GM21528 (cell line): ENCODE measurements around the gene GPHN.

ENCODE experiments used
- ATAC-seq: cut with Tn5 transposase; IDR thresholded peaks from one replicate; pipeline ENCODE4 v1.9.1; 2021; ENCODE audit warnings: mild to moderate bottlenecking, moderate library complexity; ENCODE audit not compliant: unreplicated experiment, low FRiP score

Gene GPHN

GRCh38 chr14:67187826-67188225, 679.9 kb downstream of the GPHN start:
- no peak for ATAC-seq

GRCh38 chr14:67188326-67188725, 680.4 kb downstream of the GPHN start:
- ATAC-seq = no peak

- no peak for ATAC-seq
Observed at GRCh38 chr14:67191768-67192290, 683.9 kb downstream of the GPHN start.

- ATAC-seq = no peak
Observed at GRCh38 chr14:67192366-67192765, 684.4 kb downstream of the GPHN start.

GRCh38 chr14:67195279-67195678, 687.3 kb downstream of the GPHN start:
- ATAC-seq = no peak

- ATAC-seq = no peak
Observed at GRCh38 chr14:67199016-67199415, 691.1 kb downstream of the GPHN start.

- no peak for ATAC-seq
Observed at GRCh38 chr14:67207810-67208209, 699.9 kb downstream of the GPHN start.

- no peak for ATAC-seq
Observed at GRCh38 chr14:67218126-67218525, 710.2 kb downstream of the GPHN start.

- ATAC-seq = no peak
Observed at GRCh38 chr14:67221248-67221981, 713.5 kb downstream of the GPHN start.

GRCh38 chr14:67221982-67222328, 714.0 kb downstream of the GPHN start:
- ATAC-seq = no peak

- ATAC-seq = no peak
Observed at GRCh38 chr14:67225523-67225922, 717.6 kb downstream of the GPHN start.

GRCh38 chr14:67228325-67228984, 720.5 kb downstream of the GPHN start:
- no peak for ATAC-seq
